GM21529 (cell line): ENCODE data around the gene SMPD1.

Experiments
- ATAC-seq: cut with Tn5 transposase; IDR thresholded peaks from one replicate; pipeline ENCODE4 v1.9.1; 2021; ENCODE audit not compliant: unreplicated experiment

Gene SMPD1

DNA sequence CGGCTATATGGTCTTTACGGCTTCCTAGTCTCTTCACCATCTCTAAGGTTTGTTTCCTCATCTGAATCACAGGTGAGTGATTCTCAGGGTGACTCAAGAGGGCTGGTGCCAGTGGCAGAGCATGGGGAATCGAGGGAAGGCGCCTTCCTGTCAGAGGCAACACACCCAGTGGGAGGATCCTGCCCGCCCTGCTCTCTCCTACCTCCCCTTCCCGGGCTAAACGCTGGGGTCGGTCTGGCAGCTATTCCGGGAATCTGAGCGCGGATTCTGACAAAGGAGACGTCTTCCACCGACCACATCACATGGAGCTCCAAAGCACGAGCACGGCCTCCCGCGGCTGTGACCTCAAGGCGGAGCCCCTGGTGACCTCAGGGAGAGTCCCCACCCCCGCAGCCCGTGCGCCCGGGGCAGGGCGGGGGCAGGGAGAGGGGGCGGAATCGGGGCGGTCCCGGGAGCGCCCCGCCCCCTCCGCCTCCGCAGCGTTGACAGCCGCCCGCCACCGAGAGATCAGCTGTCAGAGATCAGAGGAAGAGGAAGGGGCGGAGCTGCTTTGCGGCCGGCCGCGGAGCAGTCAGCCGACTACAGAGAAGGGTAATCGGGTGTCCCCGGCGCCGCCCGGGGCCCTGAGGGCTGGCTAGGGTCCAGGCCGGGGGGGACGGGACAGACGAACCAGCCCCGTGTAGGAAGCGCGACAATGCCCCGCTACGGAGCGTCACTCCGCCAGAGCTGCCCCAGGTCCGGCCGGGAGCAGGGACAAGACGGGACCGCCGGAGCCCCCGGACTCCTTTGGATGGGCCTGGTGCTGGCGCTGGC, at the start of gene SMPD1:
Gene SMPD1, plus strand, starts transcription at position 570 of the 813 bp plus-strand sequence. Its CDS starts 125 bp downstream, at position 695.
- peak; percentile 94 for ATAC-seq

DNA sequence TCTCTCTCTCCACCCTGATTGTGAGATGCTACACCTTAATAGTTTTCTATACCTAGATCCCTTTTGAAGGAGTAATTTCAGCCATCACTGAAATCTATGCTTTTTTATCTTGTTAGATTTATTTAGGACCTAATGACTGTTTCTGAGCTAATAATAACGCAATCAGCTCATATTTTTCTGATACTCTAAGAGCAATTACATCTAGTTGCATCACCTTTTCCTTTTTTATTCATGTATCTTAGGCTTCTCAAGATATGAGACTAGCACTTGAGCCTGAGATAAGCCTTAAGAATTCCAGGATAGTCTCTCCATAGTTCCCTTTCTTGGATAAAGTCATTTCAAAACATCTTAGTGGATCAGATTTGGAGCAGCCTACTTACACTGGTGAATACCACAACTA, 44.9 kb upstream of the SMPD1 start:
- ATAC-seq, result no peak

DNA sequence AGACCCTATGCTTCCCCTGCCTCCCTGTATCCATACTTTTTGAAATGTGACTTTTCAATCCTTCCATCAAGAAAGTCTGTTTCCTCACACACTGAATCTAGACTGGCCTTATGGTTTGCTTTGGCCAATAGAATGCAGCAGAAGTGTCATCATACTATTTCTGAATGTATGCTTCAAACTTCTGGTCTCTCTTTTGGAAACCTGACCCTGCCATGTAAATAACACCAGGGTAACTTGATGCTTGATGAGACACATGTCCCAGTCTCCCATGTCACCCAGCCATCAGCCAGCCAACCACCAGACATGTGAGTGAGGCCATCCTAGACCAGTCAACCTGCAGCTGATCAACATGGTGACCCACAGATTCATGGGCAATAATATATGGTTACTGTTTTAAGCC, 40.2 kb upstream of the SMPD1 start:
- ATAC-seq, result no peak

DNA sequence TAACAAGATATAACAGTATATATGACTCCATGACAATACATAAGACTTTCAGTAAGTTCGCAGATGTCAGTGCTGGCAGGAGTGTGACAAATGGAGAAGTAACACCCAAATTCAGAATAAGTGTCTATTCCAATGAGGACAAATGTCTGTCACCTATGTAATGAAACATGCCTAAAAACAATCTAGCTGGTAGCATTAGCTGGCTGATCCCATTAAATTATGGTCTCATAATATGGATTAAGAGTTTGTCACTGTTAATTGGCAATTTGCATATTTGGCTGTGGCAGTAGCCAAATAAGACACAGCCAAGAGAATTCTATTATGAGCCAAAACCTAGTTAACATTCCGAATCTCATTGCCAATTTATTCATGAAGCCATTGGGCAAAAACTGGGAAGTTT, 39.8 kb upstream of the SMPD1 start:
- ATAC-seq, result no peak

DNA sequence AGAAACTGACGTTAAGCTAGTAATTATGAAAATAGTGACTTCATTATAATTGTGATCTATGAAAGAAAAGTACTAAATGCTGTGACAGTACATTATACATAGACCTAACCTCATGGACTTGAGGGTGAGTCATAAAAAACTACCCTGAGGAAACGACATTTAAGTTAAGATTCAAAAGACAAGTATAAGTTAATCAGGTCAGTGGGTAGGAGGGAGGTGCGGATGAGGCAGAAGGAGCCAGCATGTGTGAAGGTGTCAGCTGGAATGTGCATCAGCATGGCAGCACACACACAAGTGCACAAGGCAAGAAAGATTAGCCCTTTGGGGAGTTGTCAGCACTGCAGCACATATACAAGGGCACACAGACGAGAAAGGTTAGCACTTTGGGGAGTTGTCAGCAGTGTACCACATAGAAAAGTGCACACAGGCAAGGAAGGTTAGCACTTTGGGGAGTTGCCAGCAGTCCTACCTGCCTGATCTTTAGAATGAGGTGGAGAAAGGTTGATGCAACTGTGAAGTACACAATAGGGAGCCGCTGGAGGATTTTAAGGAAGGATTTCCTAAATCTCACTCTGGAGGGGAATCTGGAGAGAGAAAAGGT, 38.4 kb upstream of the SMPD1 start:
- no peak for ATAC-seq

DNA sequence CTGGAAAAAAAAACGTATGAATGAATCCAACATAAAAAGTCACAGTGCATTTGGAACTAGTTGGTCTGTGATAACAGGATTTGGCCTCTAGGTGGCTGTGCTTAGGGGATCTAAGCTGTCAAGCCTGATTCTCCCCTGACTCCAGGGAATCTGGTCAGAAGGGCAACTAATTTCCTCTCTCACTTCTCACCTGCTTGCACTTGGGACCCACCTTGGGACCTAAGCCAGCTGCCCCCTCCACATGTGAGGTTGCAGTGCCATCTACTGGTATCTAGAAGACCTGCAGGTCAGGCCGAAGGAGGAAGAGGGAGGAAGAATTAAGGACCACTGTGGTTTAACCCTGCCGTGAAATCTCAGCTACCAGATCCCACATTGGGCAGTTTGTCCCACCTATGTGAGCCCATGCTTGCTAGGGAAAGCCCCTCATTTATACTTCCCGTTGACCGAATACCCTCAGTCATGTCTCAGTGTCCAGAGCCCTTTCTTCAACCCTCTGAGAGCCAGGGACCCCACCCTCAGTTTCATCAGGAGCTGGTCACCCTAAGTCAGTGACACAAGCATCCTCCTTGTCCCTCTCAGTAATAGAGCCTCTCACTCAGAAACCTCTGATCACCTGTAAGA, 36.8 kb upstream of the SMPD1 start:
- ATAC-seq, result peak; percentile 76

DNA sequence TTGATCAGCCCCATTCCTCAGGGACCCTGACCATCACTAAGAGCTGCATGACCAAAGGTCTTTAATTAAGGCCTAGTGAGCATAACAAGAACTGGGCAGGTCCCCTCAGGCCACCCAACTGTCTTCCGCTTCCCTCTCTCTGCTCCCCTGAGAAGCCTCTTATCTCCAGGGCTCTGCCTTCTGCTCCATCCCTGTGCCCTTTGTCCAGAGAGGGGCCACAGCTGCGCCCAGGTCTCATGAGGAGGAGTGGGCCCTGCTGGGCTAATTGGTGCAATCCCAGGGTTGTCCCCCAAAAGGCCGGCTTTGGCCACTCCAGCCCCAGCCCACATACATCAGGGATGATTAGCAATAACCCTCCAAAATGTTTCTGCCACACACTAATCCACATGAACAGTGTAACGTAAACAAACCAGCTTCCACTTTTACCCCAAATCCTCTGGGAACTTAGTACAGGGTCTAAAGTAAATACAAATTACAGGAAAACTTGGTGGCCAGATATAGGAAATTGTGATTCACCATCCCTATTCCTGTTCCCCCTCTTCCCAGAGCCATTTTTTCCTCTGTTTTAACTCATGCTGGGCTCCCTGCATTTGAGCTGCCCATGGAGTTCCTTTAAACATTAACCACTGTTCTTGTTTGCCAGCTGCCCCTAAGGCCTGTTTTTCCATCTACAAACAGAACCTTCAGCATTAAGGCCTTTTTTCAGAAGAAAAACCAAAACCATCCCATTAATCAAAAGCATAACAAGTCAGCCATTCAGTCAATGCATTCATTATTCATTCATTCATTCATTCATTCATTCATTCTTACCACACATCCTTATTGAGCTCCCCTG, 35.4 kb upstream of the SMPD1 start:
- ATAC-seq, result no peak

DNA sequence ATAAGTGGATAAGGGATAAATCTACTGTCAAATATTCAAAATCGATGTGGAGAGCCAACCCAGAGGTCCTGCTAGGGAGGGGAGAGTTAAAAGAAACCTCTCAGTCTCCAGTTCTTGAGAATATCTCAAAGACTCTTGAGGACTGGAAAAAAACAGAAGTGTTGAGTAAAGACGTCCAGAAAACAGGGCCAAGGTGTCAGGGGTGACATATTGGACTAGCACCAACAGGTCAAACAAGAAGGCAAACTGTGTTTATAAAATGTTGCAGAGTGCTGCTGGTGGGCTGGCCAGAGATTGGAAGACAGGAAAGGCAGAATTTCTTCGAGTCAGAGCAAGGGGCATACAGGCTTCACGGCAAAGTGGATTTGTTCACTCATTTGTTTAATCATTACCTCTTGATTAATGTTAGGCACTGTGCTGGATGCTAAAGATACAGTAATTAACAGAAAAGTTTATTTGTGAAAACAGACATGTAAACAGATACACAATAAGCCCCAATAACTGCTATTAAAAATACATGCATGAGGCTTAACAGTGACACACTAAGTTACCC, 33.7 kb upstream of the SMPD1 start:
- ATAC-seq, result no peak

DNA sequence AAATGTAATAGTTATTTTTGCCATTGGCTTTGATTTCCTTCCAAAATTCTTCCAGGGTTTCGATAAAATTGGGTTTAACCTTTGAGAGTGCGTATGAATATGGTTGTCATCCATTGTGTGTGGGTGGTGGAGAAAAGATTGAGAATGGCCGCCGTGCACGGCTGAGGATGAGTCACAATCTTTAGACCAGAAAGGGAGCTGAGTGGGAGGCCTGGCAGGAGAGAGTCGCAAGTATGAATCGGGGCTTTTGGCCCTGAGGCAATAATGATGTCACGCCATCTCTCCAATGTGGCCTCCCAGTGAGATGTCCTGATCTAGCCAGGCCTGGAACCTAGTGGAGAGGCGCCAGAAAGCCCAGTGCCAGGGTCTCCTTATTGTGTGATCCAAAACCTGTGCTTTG, 33.1 kb upstream of the SMPD1 start:
- peak; percentile 47 for ATAC-seq

DNA sequence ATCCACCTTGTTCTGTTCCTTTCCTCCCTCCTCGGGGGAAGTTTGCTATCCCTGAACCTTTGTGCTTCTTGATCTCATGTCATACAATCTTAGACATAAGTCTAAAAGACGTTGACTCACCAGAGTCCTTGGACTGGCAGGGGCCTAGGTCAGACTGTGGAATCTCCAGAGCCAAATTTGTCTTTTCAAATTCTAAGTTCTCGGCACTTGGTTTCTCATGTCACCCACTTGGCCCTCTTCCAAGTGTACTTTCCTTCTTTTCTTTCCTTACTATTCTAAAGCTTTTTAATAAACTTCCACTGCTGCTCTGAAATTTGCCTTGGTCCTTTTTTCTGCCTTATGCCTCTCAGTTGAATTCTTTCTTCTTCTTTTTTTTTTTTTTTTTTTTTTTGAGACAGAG, 30.1 kb upstream of the SMPD1 start:
- ATAC-seq, result no peak

DNA sequence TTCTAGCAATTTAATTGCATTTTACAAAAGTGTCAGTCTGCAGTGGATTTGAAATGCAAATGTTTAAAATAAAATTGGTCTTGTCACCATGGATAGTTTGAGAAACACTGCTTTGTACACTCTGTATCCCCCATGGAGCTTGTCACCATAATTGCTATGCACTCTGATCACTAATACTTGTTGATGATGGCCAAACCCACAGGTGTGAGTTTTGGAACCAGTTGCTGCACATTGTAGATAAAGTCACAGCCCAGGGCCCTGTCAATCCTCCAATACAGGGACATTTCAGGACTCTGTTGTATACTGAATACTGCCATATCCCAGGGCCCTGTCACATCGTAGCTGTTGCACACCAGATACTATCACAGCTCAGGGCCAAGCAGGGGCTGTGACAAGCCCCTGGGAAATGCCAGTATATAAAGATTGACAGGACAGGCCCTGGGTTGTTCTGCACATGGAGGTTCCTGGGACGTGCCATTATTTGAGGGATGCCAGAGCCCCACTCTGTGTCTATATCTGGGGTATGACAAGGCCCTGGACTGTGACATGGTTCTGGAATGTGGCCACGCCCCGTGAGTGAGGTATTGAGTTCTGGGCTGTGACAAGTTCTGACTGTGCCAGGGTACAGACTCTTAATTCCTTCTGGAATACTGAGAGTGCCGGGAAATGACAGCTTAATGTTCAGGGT, 27.9 kb upstream of the SMPD1 start:
- ATAC-seq, result no peak

DNA sequence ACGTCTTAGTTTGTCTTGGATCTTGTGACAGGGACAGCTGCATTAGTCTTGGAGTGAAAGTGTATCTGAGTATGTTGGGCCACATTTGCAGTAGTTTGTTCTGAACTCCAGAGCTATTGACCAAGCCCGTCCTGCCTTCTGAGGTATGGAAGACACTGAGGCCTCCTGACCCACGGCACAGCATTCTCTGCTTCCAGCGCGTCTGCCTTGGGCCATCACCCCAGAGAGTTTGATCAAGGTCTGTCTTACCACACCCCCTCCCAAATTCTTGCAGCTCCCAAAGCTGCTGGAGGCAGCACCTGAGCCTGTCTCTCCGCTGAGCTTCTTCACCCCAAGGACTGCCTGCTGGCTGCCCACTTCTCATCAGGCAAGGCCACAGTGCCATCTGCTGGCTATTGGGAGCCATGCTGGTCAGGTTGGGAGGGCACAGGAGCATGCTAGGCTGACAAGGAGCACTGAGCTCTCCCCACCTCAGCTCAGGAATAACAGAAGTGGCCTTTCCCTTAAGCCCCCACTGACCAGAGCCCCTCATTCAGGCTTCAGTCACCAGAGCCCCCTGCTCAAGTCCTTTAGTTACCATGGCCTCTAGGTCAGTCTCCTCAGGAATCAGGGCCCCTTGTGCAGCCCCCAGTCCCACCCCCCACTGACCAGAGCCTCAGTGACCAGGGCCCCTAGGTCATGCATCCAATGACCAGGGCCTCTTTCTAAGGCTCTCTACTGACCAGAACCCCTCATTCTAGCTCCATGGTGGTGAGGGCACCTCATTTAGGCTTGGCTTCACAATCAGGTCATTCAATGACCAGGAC, 27.2 kb upstream of the SMPD1 start:
- ATAC-seq, result peak; percentile 95

DNA sequence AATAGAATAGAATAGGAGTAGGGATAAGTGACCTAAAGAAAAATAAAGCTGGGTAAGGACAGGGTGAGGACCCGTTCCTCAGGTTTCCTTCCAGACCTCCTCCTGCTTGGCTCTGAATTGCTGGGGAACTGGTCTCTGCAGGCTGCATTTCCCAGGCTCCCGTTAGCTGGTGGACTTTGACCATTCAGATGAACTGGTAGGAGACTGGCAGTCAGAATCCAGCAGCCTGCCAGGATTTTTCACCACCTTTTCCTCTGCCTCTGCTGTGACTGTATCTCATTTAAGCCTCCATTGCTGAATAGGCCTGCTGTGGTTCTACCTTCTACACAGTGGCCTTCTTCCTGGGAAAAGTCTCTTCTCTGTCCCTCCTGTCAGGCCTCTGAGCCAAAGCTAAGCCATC, 24.6 kb upstream of the SMPD1 start:
- no peak for ATAC-seq

DNA sequence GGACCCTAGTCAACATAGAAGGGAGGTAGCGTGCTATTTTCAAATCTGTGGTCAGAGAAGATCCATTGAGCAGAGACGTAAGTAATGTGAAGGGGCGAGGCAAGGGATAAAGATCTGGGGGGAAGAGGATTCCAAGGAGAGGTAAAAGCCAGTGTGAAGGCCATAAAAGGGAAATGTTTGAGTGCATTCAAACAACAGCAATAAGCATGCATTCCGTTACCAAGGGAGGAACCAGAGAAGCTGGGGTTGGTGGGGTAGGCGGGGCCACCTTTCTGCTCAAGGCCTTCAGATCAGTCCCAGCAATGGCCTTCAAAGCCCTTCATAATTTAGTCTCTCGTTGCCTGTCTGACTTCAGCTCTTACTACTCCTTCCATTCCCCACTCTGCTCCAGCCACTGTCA, 18.4 kb upstream of the SMPD1 start:
- no peak for ATAC-seq

DNA sequence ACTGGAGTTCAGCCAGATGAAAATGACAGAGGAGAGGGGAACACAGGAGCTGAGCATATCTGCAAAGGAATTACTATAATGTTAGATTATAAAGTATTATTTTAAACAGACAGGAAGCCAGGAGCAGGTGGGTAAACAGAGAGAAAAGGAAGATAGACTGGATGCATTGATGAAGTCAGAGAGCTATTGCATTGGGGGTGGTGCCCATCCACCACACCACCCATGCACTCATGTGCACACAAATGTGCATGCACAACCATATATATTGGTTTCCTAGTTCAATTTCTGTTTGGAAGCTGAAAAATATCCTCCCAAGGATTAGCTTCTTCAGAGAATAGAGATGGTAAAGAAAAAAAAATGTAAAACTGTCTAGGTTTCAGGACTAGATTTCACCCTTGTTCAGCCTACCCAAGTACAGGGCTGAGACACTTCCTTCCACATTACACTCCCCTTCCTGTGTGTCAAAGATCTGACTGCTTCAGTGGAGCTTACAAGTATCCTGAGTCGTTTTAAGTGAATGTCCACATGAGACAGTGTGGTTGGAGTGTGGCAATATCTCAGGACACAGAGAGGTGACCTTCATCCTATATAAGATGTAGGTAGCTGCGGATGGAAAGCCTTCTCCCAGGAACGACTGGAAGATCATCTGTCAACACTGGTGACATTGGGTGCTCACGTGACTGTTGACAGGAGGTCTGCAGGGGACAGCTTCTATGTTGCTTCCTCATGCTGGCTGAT, 12.2 kb upstream of the SMPD1 start:
- no peak for ATAC-seq

DNA sequence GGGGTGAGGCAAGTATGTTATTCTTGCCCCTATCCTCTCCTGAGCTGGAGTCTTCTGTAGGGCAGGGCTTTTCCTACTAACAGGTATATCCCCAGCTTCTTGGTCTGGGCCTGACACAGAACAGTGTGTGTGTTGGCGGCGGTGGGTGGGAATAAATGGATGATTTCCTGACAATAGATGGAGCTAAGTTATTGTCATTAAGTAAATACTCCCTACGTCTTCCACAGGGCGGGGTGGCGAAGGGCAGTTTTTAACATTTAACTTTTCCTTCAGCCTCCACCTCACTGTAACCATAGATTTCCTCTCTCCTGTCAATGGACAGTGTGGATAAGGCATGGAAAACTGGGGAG, 11.7 kb upstream of the SMPD1 start:
- ATAC-seq, result no peak

DNA sequence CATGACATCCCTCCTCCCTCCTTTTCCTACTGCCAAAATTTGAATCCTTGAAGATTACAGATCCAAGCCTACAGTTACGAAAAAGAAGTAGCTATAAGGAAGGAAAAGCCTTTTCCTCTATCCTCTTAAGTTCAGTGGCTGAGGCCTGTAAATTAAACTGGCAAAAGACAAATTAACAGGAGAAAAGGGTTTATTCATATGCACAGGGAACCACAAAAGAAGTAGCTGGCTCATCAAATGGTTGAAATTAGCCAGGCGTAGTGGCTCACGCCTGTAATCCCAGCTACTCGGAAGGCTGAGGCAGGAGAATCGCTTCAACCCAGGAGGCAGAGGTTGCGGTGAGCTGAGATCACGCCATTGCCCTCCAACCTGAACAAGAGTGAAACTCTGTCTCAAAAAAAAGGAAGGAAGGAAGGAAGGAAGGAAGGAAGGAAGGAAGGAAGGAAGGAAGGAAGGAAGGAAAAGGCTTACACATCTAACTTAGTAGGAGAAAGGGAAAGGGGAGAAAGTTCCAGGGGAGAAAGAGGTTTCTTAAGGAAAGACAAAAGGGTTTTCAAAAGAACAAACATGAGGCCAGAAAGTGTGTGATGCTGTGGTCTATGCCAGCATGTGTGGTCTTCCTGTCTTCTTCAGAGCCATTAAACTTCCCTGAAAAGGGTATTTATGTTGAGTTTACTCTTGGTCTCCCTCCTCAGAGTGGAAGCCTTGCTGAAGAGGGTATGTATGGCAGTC, 5.1 kb upstream of the SMPD1 start:
- ATAC-seq, result no peak

DNA sequence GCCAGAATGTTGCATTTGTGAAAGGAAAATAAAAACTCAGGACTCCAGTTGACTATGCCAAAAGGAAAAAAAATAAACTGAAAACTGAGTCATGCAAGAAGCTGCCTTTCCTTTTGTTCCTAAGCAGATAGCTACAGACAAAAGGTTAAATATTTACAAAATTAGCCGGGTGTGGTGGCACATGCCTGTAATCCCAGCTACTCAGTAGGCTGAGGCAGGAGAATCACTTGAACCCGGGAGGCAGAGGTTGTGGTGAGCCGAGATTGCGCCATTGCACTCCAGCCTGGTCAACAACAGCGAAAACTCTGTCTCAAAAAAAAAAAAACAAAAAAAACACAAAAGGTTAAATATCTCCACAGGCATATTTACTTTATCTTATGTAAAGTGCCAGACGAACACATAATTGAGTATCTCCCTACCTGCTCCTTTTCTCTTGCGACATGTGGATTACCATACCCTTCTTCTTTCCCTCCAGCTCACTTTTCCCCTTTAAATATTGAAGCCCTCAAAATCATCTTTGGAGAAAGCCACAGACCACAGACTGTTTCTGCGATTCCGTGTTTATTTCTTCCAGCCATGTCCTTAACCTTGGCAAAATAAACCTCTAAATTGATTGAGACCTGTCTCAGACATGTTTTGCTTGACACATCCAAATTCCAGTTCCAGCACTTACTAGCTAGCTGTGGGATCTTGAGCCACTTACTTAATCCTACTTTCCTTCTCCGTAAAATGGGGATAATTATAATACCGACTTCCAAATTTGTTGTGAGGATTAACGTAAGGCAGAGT, 2.3 kb upstream of the SMPD1 start:
- no peak for ATAC-seq
